ENCODE measurements around the gene TNFRSF13B.

- TF ChIP-seq CTCF (IDR thresholded peaks at IDR 0.05): no peak
- TF ChIP-seq POLR2A (IDR thresholded peaks at IDR 0.05): no peak
These were observed 428 bp upstream of the TNFRSF13B start for GRCh38 chr17:16972346-16972745.
